ENCODE measurements around the gene KCNT2. TPM values are rescaled to one million over a fixed set of nuclear protein-coding genes. Genes with fewer than 3 reads are reported as not detected.

KCNT2 gene
- total and polyA plus RNA-seq, 2 of the 8 experiments (the other 6 are each of a cell fraction or from before 2014, with no cell fraction given) = 2.3 to 10.2 TPM

- no peak for TF ChIP-seq CHD7 (IDR thresholded peaks at IDR 0.05; ENCODE audit: insufficient replicate concordance, low read length)
- TF ChIP-seq NANOG (IDR thresholded peaks at IDR 0.05; ENCODE audit: insufficient read depth, low read depth, low read length, poor library complexity, severe bottlenecking) = no peak
- TF ChIP-seq YY1 (IDR thresholded peaks at IDR 0.05; ENCODE audit: low read depth, low read length) = no peak
- no peak for TF ChIP-seq SUZ12 (IDR thresholded peaks at IDR 0.05; ENCODE audit: low read length)
- no peak for TF ChIP-seq SP1 (IDR thresholded peaks at IDR 0.05; ENCODE audit: low read depth, low read length)
- TF ChIP-seq MAFK (IDR thresholded peaks at IDR 0.05; ENCODE audit: low read depth, low read length) = no peak
- no peak for TF ChIP-seq TCF12 (IDR thresholded peaks at IDR 0.05; ENCODE audit: low read depth, low read length)
- TF ChIP-seq GABPA (IDR thresholded peaks at IDR 0.05; ENCODE audit: borderline replicate concordance, insufficient read depth, low read length) = no peak
- TF ChIP-seq MAX (IDR thresholded peaks at IDR 0.05) = no peak
- no peak for TF ChIP-seq HDAC6 (IDR thresholded peaks at IDR 0.05; ENCODE audit: low read depth, low read length)
- no peak for TF ChIP-seq SAP30 (IDR thresholded peaks at IDR 0.05; ENCODE audit: insufficient read depth, insufficient replicate concordance, low read length)
Observed at GRCh38 chr1:196361112-196361714, 247.0 kb downstream of the KCNT2 start (continued).

All from H1 (cell line).